HL-60/S4 (cell line): ENCODE data around the gene LCOR.
"Not testable (repeated sequence)": the region's sequence is repeated elsewhere in the genome, so short reads cannot be mapped to it uniquely, and the experiment has no call there.

Source experiments
- in situ Hi-C: fragments of 300-500 bp; cut with MboI; formaldehyde crosslinking; loops from 2 replicates; pipeline ENCODE4 v1.14.3; 2022; ENCODE audit warnings: low sequenced_read_pairs

The LCOR gene

GRCh38 chr10:96835899-96836298 lies 3.8 kb downstream of the LCOR start:
- in situ Hi-C loops = no loop called here

GRCh38 chr10:96838529-96838928 lies 6.4 kb downstream of the LCOR start:
- in situ Hi-C loops = no loop called here

GRCh38 chr10:96840841-96841518 lies 8.9 kb downstream of the LCOR start:
- in situ Hi-C loops = no loop called here

- in situ Hi-C loops = no loop called here
Observed at GRCh38 chr10:96842896-96843723, 11.0 kb downstream of the LCOR start.

GRCh38 chr10:96843823-96844222 lies 11.7 kb downstream of the LCOR start:
- in situ Hi-C loops = no loop called here

DNA sequence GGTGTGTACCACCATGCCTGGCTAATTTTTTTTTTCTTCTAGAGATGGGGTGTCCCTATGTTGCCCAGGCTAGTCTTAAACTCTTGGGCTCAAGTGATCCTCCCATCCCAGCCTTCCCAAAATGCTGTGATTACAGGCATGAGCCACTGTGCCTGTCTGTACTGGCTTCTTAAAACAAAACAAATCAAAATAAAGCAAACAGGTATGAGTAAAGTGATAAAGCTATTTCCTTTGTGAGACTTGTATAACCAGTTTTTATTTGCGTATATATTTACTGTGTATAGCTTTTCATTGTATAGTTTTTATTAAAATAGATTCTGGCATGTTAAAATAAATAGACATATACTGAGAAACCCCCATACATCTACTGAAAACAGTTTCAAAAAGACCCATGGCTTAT lies 14.3 kb downstream of the LCOR start:
- in situ Hi-C loops = no loop called here

- in situ Hi-C loops = no loop called here
Observed at GRCh38 chr10:96846926-96847325, 14.8 kb downstream of the LCOR start.

DNA sequence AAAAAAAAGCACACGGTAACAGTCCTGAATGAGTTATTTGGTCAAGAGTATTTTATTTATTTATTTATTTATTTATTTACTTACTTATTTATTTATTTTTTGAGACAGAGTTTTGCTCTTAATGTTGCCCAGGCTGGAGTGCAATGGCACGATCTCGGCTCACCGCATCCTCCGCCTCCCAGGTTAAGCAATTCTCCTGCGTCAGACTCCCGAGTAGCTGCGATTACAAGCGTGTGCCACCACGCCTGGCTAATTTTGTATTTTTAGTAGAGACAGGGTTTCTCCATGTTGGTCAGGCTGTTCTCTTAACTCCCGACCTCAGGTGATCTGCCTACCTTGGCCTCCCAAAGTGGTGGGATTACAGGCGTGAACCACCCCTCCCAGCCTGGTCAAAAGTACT lies 15.3 kb downstream of the LCOR start:
- in situ Hi-C loops = not testable (repeated sequence)

GRCh38 chr10:96850113-96850512 lies 18.0 kb downstream of the LCOR start:
- in situ Hi-C loops = no loop called here

- in situ Hi-C loops = no loop called here
Observed at GRCh38 chr10:96850825-96851224, 18.7 kb downstream of the LCOR start.

- in situ Hi-C loops = no loop called here
Observed at GRCh38 chr10:96851281-96851680, 19.2 kb downstream of the LCOR start.

GRCh38 chr10:96856317-96856716 lies 24.2 kb downstream of the LCOR start:
- in situ Hi-C loops = no loop called here

DNA sequence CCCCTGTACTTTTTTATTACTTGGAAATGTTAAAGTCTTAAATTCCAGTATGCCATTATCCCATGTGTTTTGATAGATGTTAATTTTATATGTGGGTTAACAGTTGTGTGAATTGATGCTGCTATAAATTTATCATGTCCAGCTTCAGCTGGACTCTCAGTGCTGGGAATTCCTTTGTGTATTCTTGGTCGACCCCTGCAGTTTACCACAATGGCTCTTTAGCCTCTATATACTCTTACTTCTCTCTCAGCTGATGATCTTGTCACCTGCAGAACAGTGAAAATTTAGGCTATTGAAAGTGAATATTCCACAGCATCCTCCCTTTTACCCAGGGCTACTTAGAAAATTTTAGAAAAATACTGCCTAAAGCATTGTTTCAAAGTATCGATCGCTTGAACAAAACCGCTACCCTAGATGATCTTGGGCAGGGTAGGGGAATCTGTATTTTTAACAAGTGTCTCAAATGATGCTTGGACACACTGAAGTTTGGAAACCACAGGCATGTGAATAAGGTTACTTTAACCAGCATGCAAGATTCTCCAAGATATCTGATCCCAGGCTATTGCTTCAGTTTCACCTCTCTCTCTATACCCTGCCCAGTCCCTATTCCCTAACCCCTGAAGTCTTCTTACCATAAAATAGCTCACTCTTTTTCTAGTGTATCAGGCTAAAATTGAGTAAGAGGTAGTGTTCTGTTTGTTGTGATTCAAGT lies 25.4 kb downstream of the LCOR start:
- in situ Hi-C loops = no loop called here

- in situ Hi-C loops = no loop called here
Observed at GRCh38 chr10:96858038-96858705, 26.1 kb downstream of the LCOR start.

- in situ Hi-C loops = no loop called here
Observed at GRCh38 chr10:96858706-96859050, 26.6 kb downstream of the LCOR start.

DNA sequence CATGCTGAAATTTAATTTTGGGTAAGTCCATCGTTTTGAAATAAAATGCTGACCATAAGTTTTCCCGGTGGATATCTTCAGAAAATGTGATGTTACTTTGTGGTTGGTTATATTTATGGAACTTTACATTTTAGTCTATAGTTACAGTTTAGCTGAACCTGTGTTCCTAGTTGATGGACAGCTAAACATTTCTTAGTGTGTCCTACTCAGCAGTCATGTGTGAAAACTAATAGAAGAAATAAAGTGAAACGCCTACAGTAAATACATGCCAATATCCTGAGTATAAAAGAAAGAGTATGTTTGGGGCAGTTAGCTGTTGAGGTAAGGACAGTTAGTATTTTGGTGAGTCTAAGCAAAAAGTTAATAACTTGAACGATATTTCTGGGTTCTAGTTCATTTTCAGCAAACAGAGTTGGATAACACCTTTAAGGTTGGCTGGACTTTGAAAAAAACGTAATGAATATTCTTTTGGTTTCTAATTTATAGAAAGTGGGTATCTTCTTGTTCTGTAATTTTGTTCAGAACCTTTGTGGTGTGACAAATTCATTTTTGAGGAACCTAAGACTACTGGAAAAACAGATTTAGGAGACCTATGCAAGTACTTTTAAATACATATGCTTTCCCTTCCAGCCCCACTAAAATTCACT lies 28.7 kb downstream of the LCOR start:
- in situ Hi-C loops = no loop called here

DNA sequence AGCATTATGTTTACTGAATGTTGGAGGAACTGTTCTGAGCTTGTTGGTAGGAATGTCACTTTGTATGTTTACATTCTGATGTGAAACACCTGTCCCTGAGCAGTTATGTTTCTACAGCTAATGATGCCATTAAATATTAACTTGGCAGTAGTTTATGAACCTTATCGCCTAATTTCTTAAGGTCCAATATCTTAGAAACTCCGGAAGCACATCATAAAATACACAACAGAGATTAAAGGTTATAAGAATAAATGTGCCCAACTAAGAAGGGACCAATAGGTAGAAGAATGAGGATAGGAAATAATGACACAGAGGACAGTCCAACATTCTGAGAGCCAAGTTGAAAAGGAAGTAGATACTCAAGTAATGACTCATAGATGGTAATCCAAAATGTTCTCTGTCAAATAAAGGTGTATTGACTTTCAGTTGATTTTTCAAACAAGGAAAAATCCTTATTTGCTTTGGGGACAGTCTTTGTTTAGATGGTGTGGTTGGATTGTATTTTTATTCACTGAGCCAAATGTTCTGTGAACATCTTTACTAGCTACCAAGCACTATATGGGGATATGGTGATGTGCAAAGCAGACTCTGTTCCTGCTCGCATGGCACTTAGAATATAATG lies 31.9 kb downstream of the LCOR start:
- in situ Hi-C loops = no loop called here

GRCh38 chr10:96873086-96873485 lies 41.0 kb downstream of the LCOR start:
- in situ Hi-C loops = no loop called here

DNA sequence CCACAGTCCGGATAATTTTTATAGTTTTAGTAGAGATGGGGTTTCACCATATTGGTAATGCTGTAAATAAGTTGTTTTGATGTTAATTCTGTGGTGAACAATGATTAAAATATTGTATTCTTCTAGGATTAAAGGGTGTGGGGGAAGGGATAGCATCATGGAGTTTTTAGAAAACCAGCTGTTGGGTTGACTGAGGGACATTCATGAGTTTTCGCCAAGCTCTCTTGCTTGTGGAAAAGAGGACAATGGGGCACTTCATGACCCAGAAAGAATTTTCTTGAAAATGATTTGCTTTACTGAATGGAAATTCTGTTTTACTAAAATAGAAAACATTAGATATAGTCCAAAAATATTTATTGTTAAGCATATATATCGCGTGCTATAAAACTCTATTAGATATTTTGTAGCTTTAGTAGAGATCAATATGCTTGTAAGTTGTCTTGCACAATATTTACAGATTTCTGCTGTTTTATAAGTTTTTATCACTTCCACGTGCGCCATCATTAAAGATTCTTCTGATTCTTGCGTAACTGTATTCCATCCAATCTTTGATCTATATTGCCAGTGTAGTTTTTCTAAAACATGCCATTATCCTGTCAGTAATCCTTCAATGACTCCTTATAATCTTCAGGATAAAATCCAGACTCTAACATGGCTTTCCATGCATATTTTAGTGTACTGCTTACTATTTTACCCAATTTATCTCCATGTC lies 41.8 kb downstream of the LCOR start:
- in situ Hi-C loops = no loop called here

DNA sequence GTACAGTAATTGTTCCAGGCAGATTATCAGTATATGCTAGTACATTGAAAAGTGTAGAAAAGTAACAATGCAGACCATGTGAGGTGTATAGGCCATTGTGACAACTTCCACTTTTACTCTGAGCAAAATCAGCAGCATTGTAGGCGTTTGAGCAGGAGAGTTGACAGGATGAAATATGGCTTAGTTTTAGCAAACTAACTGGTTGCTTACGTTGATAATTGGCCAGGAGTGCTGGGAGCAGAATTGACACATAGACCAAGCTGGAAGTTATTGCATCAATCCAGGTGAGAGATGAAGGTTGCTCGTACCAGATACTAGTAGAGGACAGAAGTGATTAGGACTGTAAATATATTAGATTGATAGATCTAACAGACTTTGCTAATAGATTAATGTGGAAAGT lies 46.0 kb downstream of the LCOR start:
- in situ Hi-C loops = no loop called here
